Measurements from ENCODE around the gene PLEKHG3.

GRCh38 chr14:64689289-64689688 lies 14.9 kb upstream of the PLEKHG3 start:
- no peak for TF ChIP-seq ZBTB33 (IDR thresholded peaks at IDR 0.05)
- no peak for TF ChIP-seq CTCF (IDR thresholded peaks at IDR 0.05; ENCODE audit: low read depth, low read length, missing input control)
- TF ChIP-seq ATF3 (IDR thresholded peaks at IDR 0.05) = no peak
- no peak for TF ChIP-seq GABPA (IDR thresholded peaks at IDR 0.05 in 1 of 2, conservative IDR thresholded peaks at IDR 0.05 in 1 of 2)
- no peak for TF ChIP-seq SP1 (IDR thresholded peaks at IDR 0.05)
- TF ChIP-seq MAX (IDR thresholded peaks at IDR 0.05) = no peak
- TF ChIP-seq EGR1 (IDR thresholded peaks at IDR 0.05; ENCODE audit: low read depth in 2 of 2) = no peak
- TF ChIP-seq FOXA1 (IDR thresholded peaks at IDR 0.05) = no peak
- no peak for TF ChIP-seq RAD21 (IDR thresholded peaks at IDR 0.05)
- TF ChIP-seq YY1 (IDR thresholded peaks at IDR 0.05) = no peak
- TF ChIP-seq REST (IDR thresholded peaks at IDR 0.05) = no peak

Measured in liver (tissue), 3 donors.